CD4-positive, alpha-beta T cell (primary cell): ENCODE results near the gene DNAJA2. TPM values are rescaled to one million over a fixed set of nuclear protein-coding genes. Genes with fewer than 3 reads are reported as not detected.

Experiments used
- ATAC-seq: fragments of 200-7000 bp; cut with Tn5 transposase; one replicate; pipeline ENCODE4 v1.10.0; 2022; ENCODE audit warnings: mild to moderate bottlenecking; ENCODE audit not compliant: poor library complexity
- CTCF ChIA-PET: fragments of 350-600 bp; sonication (Branson Sonifier 250); formaldehyde crosslinking; loops from one replicate; lab custom pipeline; 2021; ENCODE audit warnings: antibody characterized with exemption, inconsistent platforms; lab: Charles Lee
- POLR2A ChIA-PET: fragments of 350-600 bp; sonication (Branson Sonifier 250); formaldehyde crosslinking; loops from one replicate; lab custom pipeline; 2021; ENCODE audit warnings: antibody characterized with exemption, inconsistent platforms; lab: Charles Lee
- DNase-seq, 14 experiments: peaks; one replicate each; pipeline ENCODE4 v3.0.0-alpha.2; 2013 to 2020; ENCODE audit warnings: mixed read lengths in 2 of 14
- H3K27ac ChIP-seq, 2 donors: one replicate each; pipeline versions ENCODE4 v1.5.1 to v1.7.0; 2013; ENCODE audit warnings: low read length in 2 of 2, low read depth in 1 of 2, mild to moderate bottlenecking in 1 of 2
- H3K27me3 ChIP-seq, 2 experiments: 1 replicate in 1 of 2; 2 replicates in 1 of 2; pipeline versions ENCODE4 v1.6.1 to v1.7.0; 2013; ENCODE audit warnings: low read length in 2 of 2, control low read depth in 1 of 2, mild to moderate bottlenecking in 1 of 2, moderate library complexity in 1 of 2; ENCODE audit not compliant: insufficient read depth in 2 of 2, control insufficient read depth in 1 of 2
- H3K36me3 ChIP-seq: one replicate; pipeline ENCODE4 v1.6.1; 2013; ENCODE audit warnings: low read length, control low read depth; ENCODE audit not compliant: insufficient read depth
- H3K4me1 ChIP-seq: one replicate; pipeline ENCODE4 v1.6.1; 2013; ENCODE audit warnings: low read length, control low read depth; ENCODE audit not compliant: insufficient read depth
- H3K4me3 ChIP-seq: one replicate; pipeline ENCODE4 v1.5.1; 2013; ENCODE audit warnings: mild to moderate bottlenecking, low read length, moderate library complexity
- H3K9me3 ChIP-seq, 2 experiments: 1 replicate in 1 of 2; 2 replicates in 1 of 2; pipeline versions ENCODE4 v1.6.1 to v1.7.0; 2013; ENCODE audit warnings: low read length in 2 of 2, mild to moderate bottlenecking in 2 of 2, control low read depth in 1 of 2, moderate library complexity in 1 of 2; ENCODE audit not compliant: control insufficient read depth in 1 of 2, insufficient read depth in 1 of 2
- H3K27ac Mint-ChIP-seq: one replicate; pipeline ENCODE4 v1.8.0; 2020; ENCODE audit warnings: mixed read lengths
- H3K27me3 Mint-ChIP-seq: one replicate; pipeline ENCODE4 v1.8.0; 2021; ENCODE audit warnings: mixed read lengths
- H3K36me3 Mint-ChIP-seq: one replicate; pipeline ENCODE4 v1.8.0; 2021; ENCODE audit warnings: low read depth, mixed read lengths
- H3K4me1 Mint-ChIP-seq: one replicate; pipeline ENCODE4 v1.8.0; 2021; ENCODE audit warnings: low read depth, mixed read lengths
- H3K4me3 Mint-ChIP-seq: one replicate; pipeline ENCODE4 v1.8.0; 2020; ENCODE audit warnings: mild to moderate bottlenecking, mixed read lengths
- H3K9me3 Mint-ChIP-seq: one replicate; pipeline ENCODE4 v1.8.0; 2020; ENCODE audit warnings: mixed read lengths
- intact Hi-C, 2 experiments: fragments of 100-400 bp; cut with DNase I in 1 of 2; cut with micrococcal nuclease in 1 of 2; formaldehyde crosslinking; loops; one replicate each; pipeline versions ENCODE4 v1.15.1 to v1.9.0; 2023 to 2025; cut with DNase I, micrococcal nuclease
- total RNA-seq, 174 experiments: library from RNA in 2 of 174; stranded (reverse) in 2 of 174; gene quantifications; one replicate each; pipeline ENCODE4 v1.2.3 and lab custom pipeline; 2021 to 2026
- TF ChIP-seq, protein P1 (sequence below): fragments of 200-600 bp; IDR thresholded peaks from one replicate; pipeline ENCODE4 v1.8.0; 2022; ENCODE audit warnings: antibody characterized with exemption, mild to moderate bottlenecking

The DNAJA2 gene
- total RNA-seq, 2 experiments from 2014 or later: 80.8 to 81.4 TPM

DNA sequence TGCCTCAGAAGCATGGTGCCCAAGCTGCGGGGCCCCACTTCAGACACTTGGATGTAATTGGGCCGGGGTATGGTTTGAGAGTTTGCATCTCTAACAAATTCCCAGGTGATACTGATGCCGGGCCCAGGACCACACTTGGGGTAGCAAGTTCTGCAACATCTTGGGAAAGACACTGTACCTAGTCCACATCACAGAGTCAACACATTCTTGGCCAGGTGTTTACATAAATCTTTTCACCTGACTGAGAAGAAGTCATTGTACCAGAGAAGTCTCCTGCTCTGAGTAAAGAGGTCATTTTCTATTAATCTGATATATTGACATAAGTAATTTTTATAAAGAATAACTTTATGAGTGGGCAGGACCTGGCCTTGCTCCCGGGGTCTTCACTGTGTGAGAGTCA, 61.8 kb downstream of the DNAJA2 start:
- Histone ChIP-seq H3K4me3 (no peak overlapping the region), H3K27ac (no peak overlapping the region), H3K36me3 (no peaks in the 10 kb centered on the region), H3K27me3 (no peaks in the 10 kb centered on the region), H3K4me1 (no peaks in the 10 kb centered on the region), H3K9me3 (no peaks in the 10 kb centered on the region)
- no peak for ATAC-seq
- TF ChIP-seq, protein P1, sequence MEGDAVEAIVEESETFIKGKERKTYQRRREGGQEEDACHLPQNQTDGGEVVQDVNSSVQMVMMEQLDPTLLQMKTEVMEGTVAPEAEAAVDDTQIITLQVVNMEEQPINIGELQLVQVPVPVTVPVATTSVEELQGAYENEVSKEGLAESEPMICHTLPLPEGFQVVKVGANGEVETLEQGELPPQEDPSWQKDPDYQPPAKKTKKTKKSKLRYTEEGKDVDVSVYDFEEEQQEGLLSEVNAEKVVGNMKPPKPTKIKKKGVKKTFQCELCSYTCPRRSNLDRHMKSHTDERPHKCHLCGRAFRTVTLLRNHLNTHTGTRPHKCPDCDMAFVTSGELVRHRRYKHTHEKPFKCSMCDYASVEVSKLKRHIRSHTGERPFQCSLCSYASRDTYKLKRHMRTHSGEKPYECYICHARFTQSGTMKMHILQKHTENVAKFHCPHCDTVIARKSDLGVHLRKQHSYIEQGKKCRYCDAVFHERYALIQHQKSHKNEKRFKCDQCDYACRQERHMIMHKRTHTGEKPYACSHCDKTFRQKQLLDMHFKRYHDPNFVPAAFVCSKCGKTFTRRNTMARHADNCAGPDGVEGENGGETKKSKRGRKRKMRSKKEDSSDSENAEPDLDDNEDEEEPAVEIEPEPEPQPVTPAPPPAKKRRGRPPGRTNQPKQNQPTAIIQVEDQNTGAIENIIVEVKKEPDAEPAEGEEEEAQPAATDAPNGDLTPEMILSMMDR: no peak
- Mint-ChIP-seq H3K27ac (no peak overlapping the region), H3K9me3 (no peaks in the 10 kb centered on the region), H3K4me1 (no peaks in the 10 kb centered on the region), H3K27me3 (no peaks in the 10 kb centered on the region), H3K4me3 (no peak overlapping the region), H3K36me3 (no peaks in the 10 kb centered on the region)
- ChIA-PET CTCF (interaction anchor here (1.2 to 2.0 kb wide), 2 partner anchors 58 to 238 kb away, joined by 3 to 5 read pairs; no protein-coding TSS in a partner anchor), POLR2A (no interaction called here)
- intact Hi-C loops: no loop called here
- no peak for DNase-seq

DNA sequence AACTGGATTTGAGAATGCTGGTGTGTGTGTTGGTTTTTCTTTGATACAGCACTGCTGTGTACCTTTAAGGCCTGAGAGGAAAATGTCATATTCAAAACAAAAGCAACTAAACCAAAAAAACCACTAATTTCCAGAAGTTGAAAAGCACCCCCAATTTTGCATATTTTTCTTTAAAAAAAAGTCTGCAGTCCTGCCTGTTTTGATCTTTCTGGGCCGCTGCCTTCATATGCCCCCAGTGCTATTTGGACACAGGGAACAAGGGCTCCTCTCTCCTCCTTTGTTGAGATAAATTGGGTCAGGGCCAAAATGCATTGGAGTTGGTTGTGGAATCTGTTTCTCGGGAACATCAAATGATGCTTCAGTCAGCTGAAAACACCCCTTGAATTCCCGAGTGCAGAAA, 62.4 kb downstream of the DNAJA2 start:
- POLR2A ChIA-PET: no interaction called here
- TF ChIP-seq, protein P1: no peak
- intact Hi-C loops: no loop called here
- Histone ChIP-seq H3K4me1 (no peaks in the 10 kb centered on the region), H3K36me3 (no peaks in the 10 kb centered on the region), H3K9me3 (no peaks in the 10 kb centered on the region), H3K4me3 (no peak overlapping the region), H3K27me3 (no peaks in the 10 kb centered on the region), H3K27ac (no peak overlapping the region)
- Mint-ChIP-seq H3K36me3 (no peaks in the 10 kb centered on the region), H3K27me3 (no peaks in the 10 kb centered on the region), H3K4me3 (no peak overlapping the region), H3K4me1 (no peaks in the 10 kb centered on the region), H3K27ac (no peak overlapping the region), H3K9me3 (no peaks in the 10 kb centered on the region)
- DNase-seq (no peak), ATAC-seq (no peak)
- CTCF ChIA-PET: interaction anchor here (1.2 to 2.0 kb wide), 3 partner anchors 57 to 238 kb away, joined by 3 to 5 read pairs (median 3); no protein-coding TSS in a partner anchor

DNA sequence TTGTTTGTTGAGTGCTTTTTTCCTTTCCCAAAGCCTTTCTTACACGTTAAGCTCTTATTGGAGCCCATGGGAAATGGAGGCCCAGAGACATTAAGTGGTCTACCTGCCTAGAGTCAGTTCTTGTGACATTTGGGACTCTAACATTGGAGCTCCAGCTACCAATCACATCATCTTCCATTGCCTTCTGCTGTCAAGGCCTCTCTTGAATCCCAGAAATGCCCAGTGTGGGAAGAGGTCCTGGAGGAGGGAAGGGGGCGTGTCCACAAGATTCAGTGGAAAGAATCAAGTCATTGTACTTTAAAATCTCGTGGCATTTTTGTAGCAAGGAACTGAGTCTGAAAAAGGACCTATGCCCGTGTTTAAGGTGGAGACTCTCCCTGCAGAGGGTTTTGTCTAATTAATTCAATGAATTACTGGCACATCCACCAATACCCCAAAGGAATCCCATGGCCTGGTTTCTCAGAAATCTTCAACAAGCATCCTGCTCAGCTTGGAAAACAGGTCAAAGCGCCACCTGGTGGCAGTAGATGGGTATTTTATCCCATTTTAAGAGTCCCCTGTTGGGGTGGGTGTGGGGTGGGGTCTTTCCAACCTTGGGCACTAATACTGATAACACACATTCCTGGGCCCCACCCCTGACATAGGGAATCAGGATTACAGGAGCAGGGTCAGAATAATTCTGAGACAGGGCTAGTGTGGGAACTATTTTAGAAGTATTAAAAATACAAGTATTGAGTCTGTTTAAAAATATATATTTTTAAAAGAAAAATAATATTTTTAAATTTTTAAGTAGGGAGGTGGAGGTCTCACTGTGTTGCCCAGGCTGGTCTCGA, 64.7 kb downstream of the DNAJA2 start:
- intact Hi-C loops: loop anchor here (1.0 to 5.0 kb wide), 3 partner anchors 54 to 356 kb away; no protein-coding TSS in a partner anchor
- Histone ChIP-seq H3K4me3 (no peak overlapping the region), H3K27ac (no peak overlapping the region), H3K9me3 (no peaks in the 10 kb centered on the region), H3K36me3 (no peaks in the 10 kb centered on the region), H3K27me3 (no peaks in the 10 kb centered on the region), H3K4me1 (no peaks in the 10 kb centered on the region)
- H3K4me1 Mint-ChIP-seq: no peaks in the 10 kb centered on the region
- no peak overlapping the region for H3K4me3 Mint-ChIP-seq
- ChIA-PET CTCF (interaction anchor here (0.6 to 2.4 kb wide), 5 partner anchors 55 to 552 kb away, joined by 3 to 20 read pairs (median 3); partner anchors contain the start of gene ITFG1), POLR2A (no interaction called here)
- DNase-seq (peak; percentile 33 to 79 (median 54)), ATAC-seq (peak; percentile 44)
- TF ChIP-seq, protein P1: peak; percentile 89
- H3K27ac Mint-ChIP-seq: no peak overlapping the region
- no peaks in the 10 kb centered on the region for H3K36me3 Mint-ChIP-seq
- no peaks in the 10 kb centered on the region for H3K9me3 Mint-ChIP-seq
- no peaks in the 10 kb centered on the region for H3K27me3 Mint-ChIP-seq
